ENCODE data around the gene CLCN7. TPM values are rescaled to one million over a fixed set of nuclear protein-coding genes. Genes with fewer than 3 reads are reported as not detected.

CLCN7 gene
- total and polyA plus RNA-seq, 2 of the 13 experiments (the other 11 are each of a cell fraction or from before 2014, with no cell fraction given) = 24.6 to 25.1 TPM

DNA sequence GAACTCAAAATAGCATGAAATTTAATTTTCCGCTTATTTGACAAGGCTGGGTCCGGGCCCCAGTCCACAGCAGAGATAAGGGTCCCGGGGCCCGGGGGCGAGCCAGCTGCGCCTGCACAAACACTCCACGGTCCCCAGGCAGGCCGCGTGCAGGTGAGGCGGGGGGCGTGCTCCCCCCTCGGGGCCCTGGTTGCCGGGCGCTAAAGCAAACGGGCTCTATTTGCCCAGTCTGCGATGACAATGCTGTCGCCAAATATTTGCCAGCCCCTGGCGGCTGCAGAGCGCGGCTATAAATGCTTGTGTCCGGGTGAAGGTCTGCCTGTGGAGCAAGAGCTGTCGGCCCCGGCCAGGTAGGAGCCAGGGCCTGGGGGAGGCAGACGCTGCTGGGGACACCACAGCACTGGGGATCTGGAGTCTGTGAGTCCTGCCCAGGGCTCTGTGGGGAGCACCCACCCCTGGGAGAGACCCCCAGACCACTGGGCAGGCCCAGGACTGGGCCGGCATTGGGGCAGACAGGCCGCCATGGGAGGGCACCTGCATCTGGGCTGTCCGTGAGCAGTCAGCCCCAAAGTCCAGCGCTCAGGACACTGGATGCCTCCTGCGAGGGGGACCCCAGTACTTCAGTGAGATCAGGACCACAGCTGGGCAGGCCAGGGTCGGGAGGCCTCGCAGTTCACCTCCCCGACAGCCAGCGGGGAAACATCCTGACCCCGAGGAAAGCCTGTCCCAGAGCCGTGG is 43.9 kb downstream of the CLCN7 start, which contains the start of gene PERCC1 (continued):
- 0 out of 2 replicates have a peak, but pooled peaks have one; percentile 36 for TF ChIP-seq ZNF34 (CRISPR knock-in tag; IDR thresholded peaks at IDR 0.05; ENCODE audit: borderline replicate concordance)
- TF ChIP-seq, protein P1, sequence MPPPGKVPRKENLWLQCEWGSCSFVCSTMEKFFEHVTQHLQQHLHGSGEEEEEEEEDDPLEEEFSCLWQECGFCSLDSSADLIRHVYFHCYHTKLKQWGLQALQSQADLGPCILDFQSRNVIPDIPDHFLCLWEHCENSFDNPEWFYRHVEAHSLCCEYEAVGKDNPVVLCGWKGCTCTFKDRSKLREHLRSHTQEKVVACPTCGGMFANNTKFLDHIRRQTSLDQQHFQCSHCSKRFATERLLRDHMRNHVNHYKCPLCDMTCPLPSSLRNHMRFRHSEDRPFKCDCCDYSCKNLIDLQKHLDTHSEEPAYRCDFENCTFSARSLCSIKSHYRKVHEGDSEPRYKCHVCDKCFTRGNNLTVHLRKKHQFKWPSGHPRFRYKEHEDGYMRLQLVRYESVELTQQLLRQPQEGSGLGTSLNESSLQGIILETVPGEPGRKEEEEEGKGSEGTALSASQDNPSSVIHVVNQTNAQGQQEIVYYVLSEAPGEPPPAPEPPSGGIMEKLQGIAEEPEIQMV (CRISPR knock-in tag; IDR thresholded peaks at IDR 0.05; ENCODE audit: low read depth) = no peak
- peak; percentile 78 for TF ChIP-seq ZFX (CRISPR knock-in tag; IDR thresholded peaks at IDR 0.05; ENCODE audit: low read depth)
- TF ChIP-seq HHEX (CRISPR knock-in tag; IDR thresholded peaks at IDR 0.05) = no peak; the same call in 1 of the 2 replicates
- TF ChIP-seq PATZ1 (CRISPR knock-in tag; IDR thresholded peaks at IDR 0.05) = peak; percentile 100
- TF ChIP-seq SNAI1 (CRISPR knock-in tag; IDR thresholded peaks at IDR 0.05; ENCODE audit: borderline replicate concordance) = no peak
- TF ChIP-seq, protein P2, sequence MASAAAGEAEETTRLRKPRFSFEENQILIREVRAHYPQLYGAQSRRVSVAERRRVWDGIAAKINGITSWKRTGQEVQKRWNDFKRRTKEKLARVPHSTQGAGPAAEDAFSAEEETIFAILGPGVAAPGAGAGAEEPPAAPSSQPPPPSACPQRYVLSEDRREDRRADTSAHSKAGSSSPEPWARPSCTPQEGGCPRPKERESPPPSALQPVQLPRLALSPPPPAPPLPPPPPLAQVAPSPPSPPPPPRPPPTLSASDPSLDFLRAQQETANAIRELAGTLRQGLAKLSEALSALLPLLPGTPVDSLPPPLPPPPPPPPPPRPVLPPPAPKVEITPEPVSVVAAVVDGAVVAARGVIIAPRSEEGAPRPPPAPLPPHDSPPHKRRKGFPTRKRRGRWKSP (CRISPR knock-in tag; IDR thresholded peaks at IDR 0.05) = peak; percentile 79; the same call in 1 of the 2 replicates
- no peak for TF ChIP-seq ZFP36L2 (CRISPR knock-in tag; IDR thresholded peaks at IDR 0.05)
- peak; percentile 20; the same call in 1 of the 2 replicates for TF ChIP-seq ELF3 (CRISPR knock-in tag; IDR thresholded peaks at IDR 0.05)
- TF ChIP-seq, protein P3, sequence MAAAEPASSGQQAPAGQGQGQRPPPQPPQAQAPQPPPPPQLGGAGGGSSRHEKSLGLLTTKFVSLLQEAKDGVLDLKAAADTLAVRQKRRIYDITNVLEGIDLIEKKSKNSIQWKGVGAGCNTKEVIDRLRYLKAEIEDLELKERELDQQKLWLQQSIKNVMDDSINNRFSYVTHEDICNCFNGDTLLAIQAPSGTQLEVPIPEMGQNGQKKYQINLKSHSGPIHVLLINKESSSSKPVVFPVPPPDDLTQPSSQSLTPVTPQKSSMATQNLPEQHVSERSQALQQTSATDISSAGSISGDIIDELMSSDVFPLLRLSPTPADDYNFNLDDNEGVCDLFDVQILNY (CRISPR knock-in tag; conservative IDR thresholded peaks at IDR 0.05) = no peak
- TF ChIP-seq KDM5A (IDR thresholded peaks at IDR 0.05; ENCODE audit: borderline replicate concordance, low read length) = no peak
- peak; percentile 72 for TF ChIP-seq RARA (CRISPR knock-in tag; IDR thresholded peaks at IDR 0.05)
- no peak for TF ChIP-seq ZNF260 (CRISPR knock-in tag; IDR thresholded peaks at IDR 0.05; ENCODE audit: borderline replicate concordance, low read depth)
- no peak for TF ChIP-seq SMARCC2 (IDR thresholded peaks at IDR 0.05)
- TF ChIP-seq U2AF1 (optimal IDR thresholded peaks at IDR 0.05; ENCODE audit: low read depth, low read length) = no peak
- TF ChIP-seq KDM5B (CRISPR knock-in tag; IDR thresholded peaks at IDR 0.05; ENCODE audit: borderline replicate concordance) = no peak
- no peak for TF ChIP-seq ZNF781 (CRISPR knock-in tag; IDR thresholded peaks at IDR 0.05; ENCODE audit: borderline replicate concordance, not compliant biosample characterization)
- TF ChIP-seq ZNF337 (CRISPR knock-in tag; IDR thresholded peaks at IDR 0.05; ENCODE audit: borderline replicate concordance, low read depth) = no peak
- TF ChIP-seq ZNF879 (CRISPR knock-in tag; IDR thresholded peaks at IDR 0.05) = no peak
- no peak for TF ChIP-seq ZFP41 (CRISPR knock-in tag; IDR thresholded peaks at IDR 0.05; ENCODE audit: borderline replicate concordance)
- TF ChIP-seq HES4 (CRISPR knock-in tag; IDR thresholded peaks at IDR 0.05; ENCODE audit: borderline replicate concordance) = 0 out of 2 replicates have a peak, but pooled peaks have one; percentile 54
- peak; percentile 68; the same call in 1 of the 2 replicates for TF ChIP-seq GABPB1 (CRISPR knock-in tag; IDR thresholded peaks at IDR 0.05)
- no peak for TF ChIP-seq TCF7L2 (IDR thresholded peaks at IDR 0.05; ENCODE audit: low read depth, low read length)
- TF ChIP-seq ZBTB8A (CRISPR knock-in tag; IDR thresholded peaks at IDR 0.05; ENCODE audit: borderline replicate concordance, low read depth) = peak; percentile 85; the same call in 1 of the 2 replicates
- TF ChIP-seq ZNF7 (CRISPR knock-in tag; IDR thresholded peaks at IDR 0.05) = no peak
